ENCODE measurements around the gene VAC14. TPM values are rescaled to one million over a fixed set of nuclear protein-coding genes. Genes with fewer than 3 reads are reported as not detected.
A peak's percentile ranks its signal among the peaks of the same experiment; 100 is the strongest.

Gene VAC14
- polyA plus RNA-seq, 2 of the 4 experiments (the other 2 are of a cell fraction): 25.3 to 27.0 TPM

DNA sequence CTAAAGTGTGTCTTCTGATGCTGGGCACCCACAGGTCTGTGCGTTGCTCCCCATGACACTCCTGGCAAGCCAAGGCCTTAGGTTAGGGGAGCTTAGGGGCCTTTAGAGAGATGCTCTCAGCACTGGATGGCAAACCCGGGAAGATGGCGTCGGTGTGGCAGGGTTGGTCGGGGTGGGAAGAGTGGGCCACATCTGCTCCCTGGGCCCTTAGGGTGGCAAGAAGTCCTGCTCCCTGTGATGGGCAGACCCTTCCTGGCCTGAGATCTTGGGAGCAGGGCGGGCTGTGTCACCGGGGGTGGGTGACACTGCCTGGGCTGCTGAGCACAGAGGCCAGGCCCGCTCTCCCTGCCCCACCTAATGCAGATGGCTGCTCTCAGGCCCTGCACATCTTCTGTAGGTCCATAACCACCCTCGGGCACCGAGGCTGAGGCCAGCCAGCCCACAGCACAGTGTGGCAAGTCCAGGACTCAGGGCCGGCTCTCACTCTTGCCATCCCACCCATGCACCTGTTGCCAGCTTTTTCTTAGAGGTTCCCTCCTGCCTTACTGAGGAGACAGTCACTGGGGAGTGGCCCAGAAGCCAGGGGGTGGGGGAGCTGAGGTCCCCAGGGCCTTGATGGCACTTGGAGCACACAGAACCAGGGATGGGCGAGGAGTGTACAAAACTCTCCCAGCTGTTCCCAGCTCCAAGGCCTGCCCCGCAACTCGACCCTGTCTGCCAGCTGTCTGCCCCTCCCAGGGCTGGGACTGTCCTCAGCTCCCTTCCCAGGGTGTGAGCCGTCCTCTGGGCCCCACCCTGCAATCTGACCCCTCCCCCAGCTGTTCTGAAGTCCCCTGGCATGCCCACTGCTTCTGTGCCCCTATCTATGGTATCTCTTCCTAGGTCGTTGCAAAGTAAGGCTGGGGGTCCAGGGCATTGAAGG lies 110.7 kb downstream of the VAC14 start:
- Histone ChIP-seq H3K27ac (peak overlapping the region; percentile 97 to 100), H3K4me1 (peaks cover 88% of the 10 kb centered on the region), H3K4me2 (peak overlapping the region; percentile 21; the same call in 1 of the 3 replicates), H3K9me3 (no peaks in the 10 kb centered on the region), H3K4me3 (no peak overlapping the region)
- TF ChIP-seq CBX2 (IDR thresholded peaks at IDR 0.05; ENCODE audit: borderline replicate concordance, low read depth) (no peak), RFX5 (IDR thresholded peaks at IDR 0.05) (no peak), SMC3 (IDR thresholded peaks at IDR 0.05) (no peak), ZC3H11A (IDR thresholded peaks at IDR 0.05) (no peak), ZSCAN20 (CRISPR knock-in tag; IDR thresholded peaks at IDR 0.05) (no peak), RAD21 (conservative IDR thresholded peaks at IDR 0.05 in 1 of 2, IDR thresholded peaks at IDR 0.05 in 1 of 2) (no peak), FOSB (CRISPR knock-in tag; IDR thresholded peaks at IDR 0.05) (no peak), ZFP36 (IDR thresholded peaks at IDR 0.05; ENCODE audit: borderline replicate concordance, partially characterized antibody) (no peak), HOXB13 (CRISPR knock-in tag; IDR thresholded peaks at IDR 0.05; ENCODE audit: low read depth) (no peak), MYC (IDR thresholded peaks at IDR 0.05; ENCODE audit: borderline replicate concordance, low read length) (no peak), TFCP2L1 (CRISPR knock-in tag; IDR thresholded peaks at IDR 0.05) (no peak), ATOH8 (CRISPR knock-in tag; IDR thresholded peaks at IDR 0.05; ENCODE audit: low read depth) (no peak), ESRRA (IDR thresholded peaks at IDR 0.05; ENCODE audit: borderline replicate concordance, low read length) (no peak), SREBF2 (IDR thresholded peaks at IDR 0.05) (no peak), RCOR1 (IDR thresholded peaks at IDR 0.05; ENCODE audit: low read depth, low read length) (no peak), NPAS2 (CRISPR knock-in tag; IDR thresholded peaks at IDR 0.05; ENCODE audit: borderline replicate concordance) (no peak), RARB (CRISPR knock-in tag; IDR thresholded peaks at IDR 0.05) (no peak), JUNB (IDR thresholded peaks at IDR 0.05) (no peak), BHLHE40 (IDR thresholded peaks at IDR 0.05; ENCODE audit: low read depth, low read length) (no peak)
- TF ChIP-seq, protein P1, sequence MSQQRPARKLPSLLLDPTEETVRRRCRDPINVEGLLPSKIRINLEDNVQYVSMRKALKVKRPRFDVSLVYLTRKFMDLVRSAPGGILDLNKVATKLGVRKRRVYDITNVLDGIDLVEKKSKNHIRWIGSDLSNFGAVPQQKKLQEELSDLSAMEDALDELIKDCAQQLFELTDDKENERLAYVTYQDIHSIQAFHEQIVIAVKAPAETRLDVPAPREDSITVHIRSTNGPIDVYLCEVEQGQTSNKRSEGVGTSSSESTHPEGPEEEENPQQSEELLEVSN (IDR thresholded peaks at IDR 0.05; ENCODE audit: borderline replicate concordance, low read depth): no peak
- CTCF ChIA-PET: interaction anchor here (1.0 to 23.4 kb wide), 5 partner anchors 11 to 82 kb away, joined by 3 to 463 read pairs (median 26); no protein-coding TSS in a partner anchor
- ATAC-seq (no peak), DNase-seq (ENCODE audit: low read depth in 1 of 2, low spot score in 1 of 2) (no peak), FAIRE-seq (no peak)
- 83% methylated on average over 15 of the region's 16 CpGs for WGBS (ENCODE audit: missing lambda C conversion rate)
- POLR2A ChIA-PET: no interaction called here

- WGBS (ENCODE audit: missing lambda C conversion rate): 89% methylated on average over 16 of the region's 22 CpGs
- H3K4me2 ChIP-seq: no peak overlapping the region
Measured at GRCh38 chr16:70689035-70689969, 111.7 kb downstream of the VAC14 start.

More at GRCh38 chr16:70689035-70689969, 111.7 kb downstream of the VAC14 start:
- ATAC-seq (no peak), FAIRE-seq (no peak), DNase-seq (ENCODE audit: low read depth in 1 of 2, low spot score in 1 of 2) (no peak)
- H3K27ac ChIP-seq: peak overlapping the region; percentile 97 to 100; a peak in 4 of 6 replicates
- TF ChIP-seq ATOH8 (CRISPR knock-in tag; IDR thresholded peaks at IDR 0.05; ENCODE audit: low read depth): no peak
- no peak for TF ChIP-seq JUNB (IDR thresholded peaks at IDR 0.05)
- no peak for TF ChIP-seq MAX (IDR thresholded peaks at IDR 0.05)
- no peak for TF ChIP-seq HDAC2 (IDR thresholded peaks at IDR 0.05)
- TF ChIP-seq USF2 (IDR thresholded peaks at IDR 0.05): no peak
- TF ChIP-seq CBX2 (IDR thresholded peaks at IDR 0.05; ENCODE audit: borderline replicate concordance, low read depth): no peak
- no peak for TF ChIP-seq ZNF302 (CRISPR knock-in tag; IDR thresholded peaks at IDR 0.05)
- no peak for TF ChIP-seq TP53 (CRISPR knock-in tag; IDR thresholded peaks at IDR 0.05)
- no peak for TF ChIP-seq PHF8 (IDR thresholded peaks at IDR 0.05; ENCODE audit: borderline replicate concordance, low read depth)
- no peak for TF ChIP-seq RNF2 (IDR thresholded peaks at IDR 0.05; ENCODE audit: borderline replicate concordance, low read depth)
- TF ChIP-seq SREBF2 (IDR thresholded peaks at IDR 0.05): no peak
- H3K4me3 ChIP-seq: no peak overlapping the region
- CTCF ChIA-PET: interaction anchor here (1.0 to 23.4 kb wide), 6 partner anchors 10 to 82 kb away, joined by 3 to 463 read pairs (median 20); no protein-coding TSS in a partner anchor
- no peaks in the 10 kb centered on the region for H3K9me3 ChIP-seq
- peaks cover 85% of the 10 kb centered on the region for H3K4me1 ChIP-seq
- POLR2A ChIA-PET: interaction anchor here (1.5 kb wide), 1 partner anchor 57 kb away, joined by 3 read pairs; no protein-coding TSS in a partner anchor

All from A549 (cell line).